GM23338 (cell line): ENCODE measurements around the gene CACNA2D3. TPM values are rescaled to one million over a fixed set of nuclear protein-coding genes. Genes with fewer than 3 reads are reported as not detected.

Experiments
- ATAC-seq: fragments of 200-7000 bp; cut with Tn5 transposase; 3 replicates; pipeline ENCODE4 v1.9.1; 2020
- DNase-seq: peaks from one replicate; pipeline ENCODE4 v3.0.0-alpha.2; 2015; ENCODE audit warnings: low spot score
- H2AFZ ChIP-seq: fragments of 200-600 bp; sonication (generic); 2 replicates; pipeline ENCODE4 v1.8.0; 2016; ENCODE audit warnings: antibody characterized with exemption, mild to moderate bottlenecking, moderate library complexity
- H3F3A ChIP-seq: fragments of 200-600 bp; sonication (generic); replicated peaks from 2 replicates; pipeline ENCODE4 v1.8.0; 2017; ENCODE audit warnings: antibody characterized with exemption, mixed run types, low read depth
- H3K27ac ChIP-seq: fragments of 200-600 bp; sonication (generic); 2 replicates; pipeline ENCODE4 v1.6.1; 2016; ENCODE audit warnings: low read depth
- H3K27me3 ChIP-seq: fragments of 200-600 bp; sonication (generic); 2 replicates; pipeline ENCODE4 v1.8.0; 2016; ENCODE audit warnings: mild to moderate bottlenecking, mixed run types, moderate library complexity; ENCODE audit not compliant: insufficient read depth
- H3K36me3 ChIP-seq: fragments of 200-600 bp; sonication (generic); 2 replicates; pipeline ENCODE4 v1.8.0; 2016; ENCODE audit warnings: mild to moderate bottlenecking; ENCODE audit not compliant: insufficient read depth
- H3K4me1 ChIP-seq: fragments of 200-600 bp; sonication (generic); 2 replicates; pipeline ENCODE4 v1.8.0; 2016; ENCODE audit warnings: mild to moderate bottlenecking, moderate library complexity; ENCODE audit not compliant: insufficient read depth
- H3K4me2 ChIP-seq: fragments of 200-600 bp; sonication (generic); 2 replicates; pipeline ENCODE4 v1.7.1; 2017; ENCODE audit warnings: mixed run types
- H3K4me3 ChIP-seq: fragments of 200-600 bp; sonication (generic); 2 replicates; pipeline ENCODE4 v1.6.1; 2016; ENCODE audit warnings: mixed run types
- H3K79me2 ChIP-seq: fragments of 200-600 bp; sonication (generic); replicated peaks from 2 replicates; pipeline ENCODE4 v1.8.0; 2017; ENCODE audit warnings: mild to moderate bottlenecking; ENCODE audit not compliant: insufficient read depth
- H3K9me2 ChIP-seq: fragments of 200-600 bp; sonication (generic); 2 replicates; pipeline ENCODE4 v1.8.0; 2017; ENCODE audit not compliant: insufficient read depth
- H4K20me1 ChIP-seq: fragments of 200-600 bp; sonication (generic); replicated peaks from 2 replicates; pipeline ENCODE4 v1.8.0; 2017; ENCODE audit warnings: mild to moderate bottlenecking; ENCODE audit not compliant: insufficient read depth
- H3K27ac Mint-ChIP-seq: 2 replicates; pipeline ENCODE4 v1.8.0; 2020; ENCODE audit warnings: inconsistent platforms, mild to moderate bottlenecking, moderate library complexity, mixed read lengths
- H3K27me3 Mint-ChIP-seq: 3 replicates; pipeline ENCODE4 v1.8.0; 2022; ENCODE audit warnings: low read depth, mild to moderate bottlenecking, moderate library complexity, mixed read lengths, inconsistent platforms; ENCODE audit not compliant: insufficient read depth, poor library complexity
- H3K36me3 Mint-ChIP-seq: 3 replicates; pipeline ENCODE4 v1.8.0; 2021; ENCODE audit warnings: low read depth, mild to moderate bottlenecking, inconsistent platforms, moderate library complexity, mixed read lengths
- H3K4me1 Mint-ChIP-seq: 3 replicates; pipeline ENCODE4 v1.8.0; 2020; ENCODE audit warnings: mild to moderate bottlenecking, inconsistent platforms, mixed read lengths
- H3K4me3 Mint-ChIP-seq: 3 replicates; pipeline ENCODE4 v1.8.0; 2021; ENCODE audit warnings: moderate library complexity, mild to moderate bottlenecking, inconsistent platforms, mixed read lengths
- H3K9me3 Mint-ChIP-seq: 3 replicates; pipeline ENCODE4 v1.8.0; 2020; ENCODE audit warnings: moderate library complexity, mild to moderate bottlenecking, inconsistent platforms, mixed read lengths
- CREB1 ChIP-seq: fragments of 250-450 bp; sonication (Bioruptor Pico); IDR thresholded peaks from 2 replicates; pipeline ENCODE4 v1.5.0; 2020; ENCODE audit warnings: low read depth, mild to moderate bottlenecking, moderate library complexity
- CTCF ChIP-seq, 2 experiments: fragments of 200-600 bp in 1 of 2; sonication (generic) in 1 of 2; conservative IDR thresholded peaks; 2 replicates each; pipeline versions ENCODE4 v1.5.1 to v1.6.1; 2016 to 2017; ENCODE audit warnings: antibody characterized with exemption in 2 of 2, low read depth in 2 of 2, mild to moderate bottlenecking in 2 of 2, moderate library complexity in 1 of 2
- ETS1 ChIP-seq: IDR thresholded peaks from 2 replicates; pipeline ENCODE4 v1.6.1; 2016; ENCODE audit warnings: antibody characterized with exemption
- EZH2 ChIP-seq: fragments of 200-600 bp; sonication (generic); IDR thresholded peaks from one replicate; pipeline ENCODE4 v1.8.0; 2017; ENCODE audit warnings: antibody characterized with exemption, mild to moderate bottlenecking, low read depth; ENCODE audit not compliant: unreplicated experiment
- JUNB ChIP-seq: IDR thresholded peaks from one replicate; pipeline ENCODE4 v1.6.1; 2016; ENCODE audit warnings: antibody characterized with exemption; ENCODE audit not compliant: unreplicated experiment
- POLR2AphosphoS5 ChIP-seq: IDR thresholded peaks from 2 replicates; pipeline ENCODE4 v1.6.1; 2016; ENCODE audit warnings: antibody characterized with exemption, low read depth
- REST ChIP-seq: IDR thresholded peaks from one replicate; pipeline ENCODE4 v1.6.1; 2018; ENCODE audit warnings: antibody characterized with exemption; ENCODE audit not compliant: unreplicated experiment
- ZNF114 ChIP-seq: fragments of 250-450 bp; sonication (Bioruptor Pico); IDR thresholded peaks from 2 replicates; pipeline ENCODE4 v1.5.0; 2020; ENCODE audit warnings: mild to moderate bottlenecking, moderate library complexity
- ZNF331 ChIP-seq: fragments of 250-450 bp; sonication (Bioruptor Pico); IDR thresholded peaks from 2 replicates; pipeline ENCODE4 v1.5.0; 2020; ENCODE audit warnings: low read depth, mild to moderate bottlenecking, moderate library complexity
- ZNF462 ChIP-seq: fragments of 250-450 bp; sonication (Bioruptor Pico); IDR thresholded peaks from 2 replicates; pipeline ENCODE4 v1.5.0; 2020; ENCODE audit warnings: mild to moderate bottlenecking, moderate library complexity
- polyA plus RNA-seq: library from polyadenylated mRNA; unstranded; fragments of >200 nt; fragmentation: Nextera tagmentation; extraction: Ambion mirVana; gene quantifications from 2 replicates; pipeline ENCODE4 v1.2.1, GENCODE V29; 2016
- total RNA-seq: library from RNA; depleted of rRNA; stranded (reverse); fragments of >200 nt; shearing (Covaris generic); gene quantifications from 2 replicates; pipeline ENCODE4 v1.2.3, GENCODE V29; 2014

CACNA2D3 gene
- total and polyA plus RNA-seq, 2 experiments from 2014 or later = 2.2 to 2.3 TPM

- TF ChIP-seq ZNF462 (no peak), CREB1 (no peak), REST (no peak)
Observed at GRCh38 chr3:54530091-54530490, 407.7 kb downstream of the CACNA2D3 start (continued).

- Histone ChIP-seq H3K36me3 (no peaks in the 10 kb centered on the region), H3K9me2 (no peaks in the 10 kb centered on the region), H4K20me1 (no peaks in the 10 kb centered on the region), H3K79me2 (no peaks in the 10 kb centered on the region), H3K4me2 (no peak overlapping the region), H3K27me3 (no peaks in the 10 kb centered on the region), H3K4me1 (no peaks in the 10 kb centered on the region), H3K4me3 (no peak overlapping the region), H3K27ac (no peak overlapping the region), H3F3A (no peaks in the 10 kb centered on the region), H2AFZ (no peak overlapping the region)
- Mint-ChIP-seq H3K36me3 (peaks cover 3% of the 10 kb centered on the region; the same call in 2 of the 3 replicates), H3K4me3 (no peak overlapping the region), H3K9me3 (no peaks in the 10 kb centered on the region), H3K27ac (no peak overlapping the region), H3K4me1 (peaks cover 7% of the 10 kb centered on the region; the same call in 1 of the 3 replicates), H3K27me3 (peaks cover 6% of the 10 kb centered on the region)
- ATAC-seq (no peak), DNase-seq (no peak)
- TF ChIP-seq CREB1 (no peak), POLR2AphosphoS5 (no peak), EZH2 (no peak), CTCF (conservative IDR thresholded peaks at IDR 0.05; ENCODE audit: low read depth in 2 of 2) (no peak), ETS1 (no peak), ZNF114 (no peak), JUNB (no peak), ZNF331 (no peak)
Observed at GRCh38 chr3:54530944-54531343, 408.6 kb downstream of the CACNA2D3 start.
